Parathyroid adenoma (tissue), 2 donors: Measurements from ENCODE around the gene DGKI.

Experiments used
- H2AFZ ChIP-seq: fragments of 300-600 bp; sonication (generic); one replicate; pipeline ENCODE4 v1.7.0; 2017; ENCODE audit warnings: antibody characterized with exemption, mild to moderate bottlenecking
- H3K27ac ChIP-seq: fragments of 300-600 bp; sonication (generic); one replicate; pipeline ENCODE4 v1.7.0; 2017
- H3K27me3 ChIP-seq: fragments of 300-600 bp; sonication (generic); one replicate; pipeline ENCODE4 v1.7.0; 2017; ENCODE audit warnings: low read length; ENCODE audit not compliant: control insufficient read depth, insufficient read depth
- H3K36me3 ChIP-seq: fragments of 300-600 bp; sonication (generic); one replicate; pipeline ENCODE4 v1.7.0; 2017; ENCODE audit warnings: low read length; ENCODE audit not compliant: control insufficient read depth, insufficient read depth
- H3K4me1 ChIP-seq: fragments of 300-600 bp; sonication (generic); one replicate; pipeline ENCODE4 v1.7.0; 2017; ENCODE audit warnings: control low read depth
- H3K4me2 ChIP-seq: fragments of 300-600 bp; sonication (generic); one replicate; pipeline ENCODE4 v1.7.0; 2017; ENCODE audit warnings: low read length
- H3K4me3 ChIP-seq: fragments of 300-600 bp; sonication (generic); one replicate; pipeline ENCODE4 v1.7.0; 2017; ENCODE audit warnings: low read depth, low read length
- H3K79me2 ChIP-seq: fragments of 300-600 bp; sonication (generic); one replicate; pipeline ENCODE4 v1.7.0; 2017; ENCODE audit warnings: control low read depth
- H3K9ac ChIP-seq: fragments of 300-600 bp; sonication (generic); one replicate; pipeline ENCODE4 v1.7.0; 2017; ENCODE audit warnings: mild to moderate bottlenecking
- H3K9me3 ChIP-seq: fragments of 300-600 bp; sonication (generic); one replicate; pipeline ENCODE4 v1.7.0; 2017; ENCODE audit warnings: low read length; ENCODE audit not compliant: control insufficient read depth
- CTCF ChIP-seq: fragments of 300-600 bp; sonication (generic); IDR thresholded peaks from one replicate; pipeline ENCODE4 v1.7.0; 2017; ENCODE audit warnings: antibody characterized with exemption, mild to moderate bottlenecking
- donor health status: primary hyperparathyroidism.

DGKI gene

GRCh38 chr7:137694405-137694804, 152.4 kb downstream of the DGKI start:
- no peak overlapping the region for H3K9ac ChIP-seq
- H3K27me3 ChIP-seq: no peaks in the 10 kb centered on the region
- no peak overlapping the region for H3K27ac ChIP-seq
- TF ChIP-seq CTCF: no peak
- H2AFZ ChIP-seq: no peak overlapping the region
- H3K4me3 ChIP-seq: no peak overlapping the region
- no peak overlapping the region for H3K4me2 ChIP-seq
- H3K9me3 ChIP-seq: no peaks in the 10 kb centered on the region
- no peaks in the 10 kb centered on the region for H3K4me1 ChIP-seq
- no peaks in the 10 kb centered on the region for H3K79me2 ChIP-seq
- H3K36me3 ChIP-seq: no peaks in the 10 kb centered on the region

GRCh38 chr7:137692399-137692798, 154.4 kb downstream of the DGKI start:
- Histone ChIP-seq H3K9me3 (no peaks in the 10 kb centered on the region), H3K4me2 (no peak overlapping the region), H3K4me3 (no peak overlapping the region), H3K27ac (no peak overlapping the region), H3K4me1 (no peaks in the 10 kb centered on the region), H3K27me3 (no peaks in the 10 kb centered on the region), H3K79me2 (no peaks in the 10 kb centered on the region), H3K9ac (no peak overlapping the region), H3K36me3 (no peaks in the 10 kb centered on the region), H2AFZ (no peak overlapping the region)
- TF ChIP-seq CTCF: no peak

DNA sequence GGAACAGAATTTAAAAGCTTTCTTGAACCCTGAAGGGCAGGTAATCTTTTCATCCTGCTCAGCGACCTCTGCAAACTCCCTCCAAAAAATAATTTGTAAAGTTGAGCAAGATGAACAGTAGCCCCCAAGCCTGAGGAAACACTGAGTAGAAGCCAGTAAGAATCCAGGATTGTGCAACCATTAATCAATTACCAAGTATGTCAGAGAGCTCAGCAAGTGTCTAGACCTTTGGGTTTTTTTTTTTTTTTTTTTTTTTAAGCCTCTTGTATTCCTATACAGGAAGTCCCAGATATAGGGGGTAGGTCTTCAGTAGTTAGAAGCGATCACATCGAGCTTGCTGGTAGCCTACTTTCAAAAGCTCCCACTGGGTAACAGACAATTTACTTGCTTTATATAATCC, 155.2 kb downstream of the DGKI start:
- H3K9ac ChIP-seq: no peak overlapping the region
- TF ChIP-seq CTCF: no peak
- no peaks in the 10 kb centered on the region for H3K4me1 ChIP-seq
- no peaks in the 10 kb centered on the region for H3K79me2 ChIP-seq
- no peaks in the 10 kb centered on the region for H3K27me3 ChIP-seq
- H3K4me2 ChIP-seq: no peak overlapping the region
- no peaks in the 10 kb centered on the region for H3K9me3 ChIP-seq
- H3K4me3 ChIP-seq: no peak overlapping the region
- no peak overlapping the region for H2AFZ ChIP-seq
- H3K27ac ChIP-seq: no peak overlapping the region
- no peaks in the 10 kb centered on the region for H3K36me3 ChIP-seq

GRCh38 chr7:137690635-137691034, 156.1 kb downstream of the DGKI start:
- no peak for TF ChIP-seq CTCF
- Histone ChIP-seq H3K9ac (no peak overlapping the region), H3K4me3 (no peak overlapping the region), H3K4me1 (no peaks in the 10 kb centered on the region), H3K27me3 (no peaks in the 10 kb centered on the region), H3K4me2 (no peak overlapping the region), H3K9me3 (no peaks in the 10 kb centered on the region), H3K36me3 (no peaks in the 10 kb centered on the region), H3K27ac (no peak overlapping the region), H2AFZ (no peak overlapping the region), H3K79me2 (no peaks in the 10 kb centered on the region)

DNA sequence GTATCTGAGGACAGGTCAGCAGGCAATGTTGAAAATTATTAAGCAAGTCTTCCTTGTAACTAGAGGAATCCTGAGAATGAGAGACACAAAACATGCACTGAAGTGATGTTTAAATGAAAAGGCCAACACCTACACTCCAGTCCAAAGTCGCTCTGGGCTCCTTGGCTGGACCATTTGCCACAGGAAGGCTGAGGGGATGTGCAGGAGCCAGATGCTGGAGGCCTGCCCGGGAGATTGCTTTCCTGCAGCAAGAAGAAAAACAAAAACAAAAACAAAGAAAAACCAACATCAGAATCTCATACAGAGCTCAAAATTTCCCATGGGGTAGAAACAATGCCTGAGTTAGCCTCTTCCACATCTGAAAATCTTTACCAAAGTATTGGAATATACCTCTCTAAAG, 157.0 kb downstream of the DGKI start:
- Histone ChIP-seq H3K27me3 (no peaks in the 10 kb centered on the region), H3K27ac (no peak overlapping the region), H3K4me1 (no peaks in the 10 kb centered on the region), H3K4me3 (no peak overlapping the region), H3K9ac (no peak overlapping the region), H3K4me2 (no peak overlapping the region), H3K9me3 (no peaks in the 10 kb centered on the region), H3K79me2 (no peaks in the 10 kb centered on the region), H2AFZ (no peak overlapping the region), H3K36me3 (no peaks in the 10 kb centered on the region)
- TF ChIP-seq CTCF: no peak
